Panc1 (cell line): ENCODE measurements around the gene TBCD.

Experiments
- CTCF ChIP-seq: fragments of 450-650 bp; IDR thresholded peaks from 2 replicates; pipeline ENCODE4 v1.5.1; 2017; ENCODE audit warnings: mild to moderate bottlenecking
- POLR2AphosphoS5 ChIP-seq: IDR thresholded peaks from 2 replicates; pipeline ENCODE4 v1.6.1; 2012; ENCODE audit warnings: mild to moderate bottlenecking, low read depth, low read length, moderate library complexity
- REST ChIP-seq, 2 experiments: IDR thresholded peaks; 2 replicates each; pipeline ENCODE4 v1.6.1; 2011 to 2012; ENCODE audit warnings: low read depth in 2 of 2, control low read depth in 1 of 2, low read length in 1 of 2, mild to moderate bottlenecking in 1 of 2, moderate library complexity in 1 of 2; ENCODE audit not compliant: insufficient read depth in 1 of 2
- SIN3A ChIP-seq: IDR thresholded peaks from 2 replicates; pipeline ENCODE4 v1.6.1; 2012; ENCODE audit warnings: low read depth, mild to moderate bottlenecking, low read length, moderate library complexity, borderline replicate concordance; ENCODE audit not compliant: insufficient read depth
- TCF7L2 ChIP-seq: IDR thresholded peaks from 2 replicates; pipeline ENCODE4 v1.6.1; 2011; ENCODE audit warnings: mild to moderate bottlenecking, low read depth, low read length, inconsistent platforms

GRCh38 chr17:82967268-82968032, 215.6 kb downstream of the TBCD start:
- no peak for TF ChIP-seq CTCF
- TF ChIP-seq REST (IDR thresholded peaks at IDR 0.05; ENCODE audit: insufficient read depth in 1 of 2, low read depth in 2 of 2, low read length in 1 of 2), result no peak
- no peak for TF ChIP-seq POLR2AphosphoS5
- TF ChIP-seq SIN3A, result no peak
- no peak for TF ChIP-seq TCF7L2
